ENCODE measurements around the gene FIGNL2.
"Not testable (repeated sequence)": the region's sequence is repeated elsewhere in the genome, so short reads cannot be mapped to it uniquely, and the experiment has no call there.

Gene FIGNL2, protein sequence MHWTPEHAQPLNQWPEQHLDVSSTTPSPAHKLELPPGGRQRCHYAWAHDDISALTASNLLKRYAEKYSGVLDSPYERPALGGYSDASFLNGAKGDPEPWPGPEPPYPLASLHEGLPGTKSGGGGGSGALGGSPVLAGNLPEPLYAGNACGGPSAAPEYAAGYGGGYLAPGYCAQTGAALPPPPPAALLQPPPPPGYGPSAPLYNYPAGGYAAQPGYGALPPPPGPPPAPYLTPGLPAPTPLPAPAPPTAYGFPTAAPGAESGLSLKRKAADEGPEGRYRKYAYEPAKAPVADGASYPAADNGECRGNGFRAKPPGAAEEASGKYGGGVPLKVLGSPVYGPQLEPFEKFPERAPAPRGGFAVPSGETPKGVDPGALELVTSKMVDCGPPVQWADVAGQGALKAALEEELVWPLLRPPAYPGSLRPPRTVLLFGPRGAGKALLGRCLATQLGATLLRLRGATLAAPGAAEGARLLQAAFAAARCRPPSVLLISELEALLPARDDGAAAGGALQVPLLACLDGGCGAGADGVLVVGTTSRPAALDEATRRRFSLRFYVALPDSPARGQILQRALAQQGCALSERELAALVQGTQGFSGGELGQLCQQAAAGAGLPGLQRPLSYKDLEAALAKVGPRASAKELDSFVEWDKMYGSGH

DNA sequence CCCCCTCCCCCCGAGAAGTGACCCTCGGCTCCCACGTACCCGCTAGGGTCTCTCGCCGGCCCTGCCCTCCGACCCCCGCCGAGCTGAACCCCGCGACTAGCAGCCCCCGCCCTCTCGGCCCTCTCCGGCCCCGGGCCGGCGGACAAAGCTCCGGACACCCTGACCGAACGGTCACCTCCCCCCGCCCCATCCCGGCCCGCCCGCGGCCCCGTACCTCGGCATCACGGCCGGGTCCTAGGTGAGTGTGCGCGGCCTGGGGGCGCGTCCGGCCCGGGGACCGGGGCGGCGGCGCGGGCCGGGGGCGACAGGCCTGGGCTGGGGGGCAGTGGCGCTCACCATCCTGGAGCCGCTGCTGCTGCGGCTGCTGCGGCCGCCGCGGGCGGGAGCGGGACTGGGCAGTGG is at the start of gene FIGNL2:
Gene FIGNL2, minus strand, starts transcription at position 393 of the 402 bp plus-strand sequence. CDS start 26,305 bp downstream, outside the sequence.
- no peak for DNase-seq

DNA sequence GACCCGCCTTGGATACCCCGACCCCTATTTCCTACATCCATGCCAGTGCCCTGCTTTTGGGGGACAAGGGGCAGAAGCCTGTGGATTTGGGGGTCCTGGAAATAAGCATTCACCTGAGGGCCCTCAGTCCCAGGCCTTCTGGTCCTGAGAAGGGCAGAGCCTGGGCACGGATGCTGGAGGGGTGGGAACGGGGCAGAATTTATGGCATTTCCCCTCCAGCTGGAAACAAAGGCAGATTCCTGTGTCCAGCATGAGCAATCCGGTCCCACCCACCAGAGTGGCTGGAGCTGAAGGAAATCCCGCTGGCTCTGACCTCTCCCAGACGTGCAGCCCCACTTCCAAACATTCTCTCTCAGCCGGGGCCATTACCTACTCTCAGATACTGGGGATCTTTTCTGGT is 48.7 kb upstream of the FIGNL2 start:
- DNase-seq: no peak

DNA sequence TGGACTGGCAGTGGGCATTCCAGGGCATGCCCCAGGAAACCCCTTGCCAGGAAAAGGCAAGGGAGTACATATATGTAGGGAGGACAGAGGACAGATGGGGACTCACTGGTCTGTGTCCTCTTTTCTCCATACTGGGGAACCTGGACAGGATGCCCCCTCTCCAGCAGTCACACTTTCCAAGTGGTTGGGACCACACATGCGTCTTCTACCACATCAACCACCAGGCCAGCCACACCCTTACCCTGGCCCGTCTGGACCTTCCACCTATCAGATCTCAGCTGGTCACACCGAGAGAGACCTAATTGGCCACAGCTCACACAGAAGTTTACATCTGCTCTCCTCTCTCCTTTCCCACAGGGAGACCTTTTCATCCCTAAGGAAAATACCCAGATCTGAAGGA is 47.7 kb upstream of the FIGNL2 start:
- DNase-seq: no peak

DNA sequence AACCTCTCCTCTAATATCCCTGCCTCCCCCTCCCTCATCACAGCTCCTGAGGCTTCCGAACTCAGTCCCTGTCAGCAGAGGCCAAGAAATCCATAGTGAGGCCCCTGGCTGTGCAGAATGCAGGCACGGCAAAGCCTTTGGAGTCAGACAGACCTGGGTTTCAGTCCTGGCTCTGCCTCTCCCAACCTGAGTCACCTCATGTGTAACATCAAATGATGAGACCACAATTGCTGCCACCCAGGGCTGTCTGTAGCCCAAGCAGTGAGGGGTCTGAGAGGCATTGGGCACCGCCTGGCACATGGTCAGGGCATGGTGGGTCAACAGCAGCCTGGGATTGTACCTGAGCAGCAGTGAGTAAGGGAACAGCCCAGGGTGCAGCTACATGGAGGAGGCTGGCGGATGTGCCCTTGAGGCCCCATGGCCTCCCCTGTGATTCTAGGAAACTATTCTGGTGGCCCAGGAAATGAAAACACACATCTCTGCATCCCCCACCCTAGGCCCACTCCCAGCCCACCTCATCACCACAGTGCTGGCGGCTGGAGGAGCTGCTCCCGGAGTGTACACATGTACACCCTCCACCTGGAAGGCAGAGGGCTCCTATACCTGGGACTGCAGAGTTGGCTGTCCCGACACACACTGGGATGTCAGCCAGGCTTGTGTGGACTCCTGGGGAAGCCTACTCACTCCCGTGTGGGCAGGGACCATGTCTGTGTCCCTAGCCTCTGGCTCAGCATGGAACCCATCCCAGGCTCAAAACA is 47.0 kb upstream of the FIGNL2 start:
- DNase-seq: no peak

DNA sequence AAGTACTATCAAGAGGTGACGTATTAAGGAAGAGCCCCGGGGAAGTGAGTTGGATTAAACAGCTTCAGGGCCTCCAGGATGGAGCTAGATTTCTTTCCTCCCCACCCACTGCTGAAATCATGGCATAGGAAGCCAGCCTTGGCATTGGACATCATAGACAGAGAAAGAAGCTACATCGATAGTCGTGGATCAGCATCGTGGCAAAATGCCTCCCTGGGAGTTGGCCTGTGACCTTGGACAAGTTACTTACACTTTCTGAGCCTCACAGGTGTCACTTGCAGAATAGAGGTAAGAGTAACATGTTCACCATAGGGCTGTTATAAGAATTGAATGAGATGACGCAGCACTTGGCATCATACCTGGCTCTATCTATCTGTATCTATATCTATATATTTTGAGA is 45.3 kb upstream of the FIGNL2 start:
- no peak for DNase-seq

DNA sequence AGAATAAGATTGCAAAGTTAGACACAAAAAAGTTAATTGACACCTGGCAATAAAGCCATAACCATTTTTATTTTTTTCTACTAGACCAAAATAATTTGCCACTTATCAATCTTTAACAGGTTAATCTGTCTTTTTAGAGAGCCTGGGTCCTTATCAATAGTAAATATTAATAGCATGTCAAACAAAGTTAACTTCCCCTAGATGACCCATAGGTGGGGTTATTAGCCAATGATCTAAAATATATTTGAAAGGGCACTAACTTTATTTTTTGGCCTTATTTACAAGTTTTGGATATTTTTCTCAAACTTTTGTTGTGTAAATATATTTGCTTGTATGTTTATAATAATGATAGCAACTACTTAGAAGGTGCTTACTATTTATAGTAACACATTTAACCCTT is 43.3 kb upstream of the FIGNL2 start:
- DNase-seq: no peak

DNA sequence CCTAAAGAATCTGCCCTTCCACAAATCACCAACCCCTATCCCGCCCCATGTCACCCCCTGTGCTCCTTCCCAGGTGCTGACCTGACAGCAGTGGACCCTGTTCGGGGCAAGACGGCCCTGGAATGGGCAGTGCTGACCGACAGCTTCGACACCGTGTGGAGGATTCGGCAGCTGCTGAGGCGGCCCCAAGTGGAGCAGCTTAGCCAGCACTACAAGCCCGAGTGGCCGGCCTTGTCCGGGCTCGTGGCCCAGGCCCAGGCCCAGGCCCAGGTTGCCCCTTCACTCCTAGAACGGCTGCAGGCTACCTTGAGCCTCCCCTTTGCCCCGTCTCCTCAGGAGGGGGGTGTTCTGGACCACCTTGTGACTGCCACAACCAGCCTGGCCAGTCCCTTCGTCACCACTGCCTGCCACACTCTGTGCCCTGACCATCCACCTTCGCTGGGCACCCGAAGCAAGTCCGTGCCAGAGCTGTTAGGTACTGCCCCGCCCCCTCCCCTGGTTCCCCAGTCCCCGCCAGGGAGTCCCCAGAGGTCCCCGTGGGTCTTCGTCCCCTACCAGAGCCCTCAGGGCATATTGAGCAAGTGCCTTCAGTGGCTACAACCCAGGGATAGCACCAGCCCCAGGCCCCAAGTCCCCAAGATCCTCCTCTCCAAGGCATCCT is 42.1 kb upstream of the FIGNL2 start:
- DNase-seq: no peak

DNA sequence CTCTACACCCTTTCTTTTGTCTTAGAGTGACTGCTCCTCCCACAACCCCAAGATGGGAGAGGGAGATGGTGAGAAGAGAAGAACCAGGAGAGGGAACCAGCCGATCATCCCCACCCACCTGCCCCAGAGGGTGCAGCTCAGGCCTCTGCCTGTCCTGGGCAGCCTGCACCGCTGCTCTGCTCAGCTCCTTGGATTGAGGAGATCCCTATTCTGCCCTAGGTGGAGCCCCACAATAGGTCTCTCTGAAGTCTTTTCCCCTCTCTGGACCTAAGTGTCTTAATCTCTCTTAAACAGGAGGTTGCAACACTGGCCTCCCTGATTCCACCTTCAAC is 41.6 kb upstream of the FIGNL2 start:
- no peak for DNase-seq

DNA sequence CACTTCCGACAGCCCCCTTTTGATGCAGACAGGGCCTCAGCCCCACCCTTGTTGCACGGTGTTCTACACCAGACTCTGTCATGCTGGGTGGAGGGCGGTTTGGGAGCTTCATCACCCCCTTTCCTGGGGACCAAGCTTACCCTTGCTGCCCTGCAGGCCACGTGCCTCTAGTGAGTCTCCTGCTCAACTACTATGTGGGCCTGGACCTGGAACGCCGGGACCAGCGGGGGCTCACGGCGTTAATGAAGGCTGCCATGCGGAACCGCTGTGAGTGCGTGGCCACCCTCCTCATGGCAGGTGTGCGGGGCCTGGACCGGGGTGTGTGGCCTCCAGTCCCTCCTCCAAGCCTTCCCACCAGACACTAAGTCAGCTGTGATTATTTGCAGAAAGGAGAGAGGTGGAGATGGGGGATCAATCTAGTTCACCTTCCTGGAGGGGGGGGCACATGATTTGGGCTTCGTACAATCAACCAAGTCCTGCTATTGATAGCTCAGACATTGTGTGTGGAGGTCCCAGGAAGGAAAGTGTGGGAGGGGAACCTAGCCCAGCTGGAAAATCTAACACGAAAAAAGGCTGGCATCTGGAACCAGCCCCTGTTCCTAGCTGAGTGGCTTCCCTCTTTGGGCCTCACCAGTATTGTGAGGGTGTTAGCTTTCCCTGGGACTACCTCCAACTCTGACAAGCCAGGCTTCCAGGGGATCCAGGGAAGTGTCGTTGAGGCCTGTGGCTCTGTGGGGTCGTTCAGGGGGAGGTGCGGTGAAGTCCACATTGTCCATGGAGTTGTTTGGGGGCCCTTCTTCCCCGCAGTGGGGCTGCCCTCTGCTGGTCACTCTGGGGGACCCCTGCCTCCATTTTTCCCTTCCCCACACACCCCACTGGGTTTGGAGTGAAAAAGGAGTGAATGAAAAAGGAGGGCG is 41.0 kb upstream of the FIGNL2 start:
- DNase-seq: no peak

DNA sequence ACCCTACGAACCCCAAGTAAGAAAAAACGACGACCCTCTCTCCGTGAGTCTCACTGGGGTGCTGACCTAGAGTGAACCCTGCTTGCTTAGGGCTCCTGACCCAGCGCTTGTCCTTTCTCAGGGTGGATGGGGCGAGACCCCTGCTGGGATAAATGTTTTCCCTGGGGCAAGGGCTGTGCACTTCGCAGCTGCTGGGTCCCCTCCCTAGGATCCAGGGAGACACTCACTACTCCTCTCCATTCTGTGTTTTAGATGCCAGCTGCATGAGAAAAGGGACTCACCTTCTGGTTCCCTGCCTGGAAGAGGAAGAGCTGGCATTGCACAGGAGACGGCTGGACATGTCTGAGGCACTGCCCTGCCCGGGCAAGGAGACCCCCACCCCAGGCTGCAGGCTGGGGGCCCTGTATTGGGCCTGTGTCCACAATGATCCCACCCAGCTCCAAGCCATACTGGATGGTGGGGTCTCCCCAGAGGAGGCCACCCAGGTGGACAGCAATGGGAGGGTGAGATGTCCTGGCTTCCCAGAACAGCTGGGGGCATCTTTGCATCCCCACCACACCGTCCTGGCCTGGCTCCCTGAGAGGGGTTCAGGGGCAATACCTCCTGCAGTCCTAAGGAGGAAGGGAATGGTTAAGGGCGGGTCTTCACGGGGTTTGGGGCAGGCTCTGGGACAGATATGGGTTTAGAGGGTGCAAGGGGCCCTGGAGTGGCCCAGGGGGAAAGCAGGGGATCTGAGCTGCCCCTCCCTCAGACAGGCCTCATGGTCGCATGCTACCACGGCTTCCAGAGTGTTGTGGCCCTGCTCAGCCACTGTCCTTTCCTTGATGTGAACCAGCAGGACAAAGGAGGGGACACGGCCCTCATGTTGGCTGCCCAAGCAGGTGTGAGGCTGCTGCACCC is 40.0 kb upstream of the FIGNL2 start:
- no peak for DNase-seq

DNA sequence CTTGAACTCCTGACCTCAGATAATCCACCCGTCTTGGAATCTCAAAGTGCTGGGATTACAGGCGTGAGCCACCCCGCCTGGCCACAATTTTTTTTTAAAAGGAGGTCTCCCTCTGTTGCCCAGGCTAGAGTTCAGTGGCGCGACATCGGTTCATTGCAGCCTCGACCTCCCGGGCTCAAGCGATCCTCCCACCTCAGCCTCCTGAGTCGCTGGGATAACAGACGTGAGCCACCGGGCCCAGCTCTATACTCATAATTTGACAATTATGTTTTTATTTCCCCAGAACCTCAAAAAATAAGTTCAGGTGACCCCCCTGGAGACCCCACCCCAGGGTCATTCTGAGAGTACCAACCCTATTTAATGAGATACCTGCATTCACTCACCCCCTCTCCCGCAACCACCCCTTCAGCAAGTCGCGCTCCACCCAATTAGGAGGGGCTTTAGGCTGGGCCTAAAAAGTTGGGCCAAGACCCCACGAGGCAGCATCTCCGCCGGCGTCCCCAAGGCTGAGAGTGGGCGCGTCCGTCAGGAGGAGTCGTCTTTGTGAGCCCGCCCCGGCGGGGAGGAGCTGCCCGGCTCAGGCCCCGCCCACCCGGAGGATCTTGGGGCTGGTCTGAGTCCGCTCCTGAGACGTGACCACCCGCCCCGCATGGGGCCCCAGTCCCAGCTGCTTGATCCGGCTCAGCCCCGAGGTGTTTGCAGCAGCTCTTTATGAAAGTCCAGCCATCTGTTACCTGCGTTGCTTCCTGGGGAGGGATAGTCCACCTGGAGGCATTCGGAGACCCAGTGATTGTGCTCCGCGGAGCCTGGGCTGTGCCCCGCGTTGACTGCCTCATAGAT is 39.2 kb upstream of the FIGNL2 start, which contains the start of gene ANKRD33:
Gene ANKRD33, plus strand, starts transcription at position 628 of the 840 bp plus-strand sequence. Its CDS starts 84 bp downstream, at position 712.
- DNase-seq: peak; percentile 73

DNA sequence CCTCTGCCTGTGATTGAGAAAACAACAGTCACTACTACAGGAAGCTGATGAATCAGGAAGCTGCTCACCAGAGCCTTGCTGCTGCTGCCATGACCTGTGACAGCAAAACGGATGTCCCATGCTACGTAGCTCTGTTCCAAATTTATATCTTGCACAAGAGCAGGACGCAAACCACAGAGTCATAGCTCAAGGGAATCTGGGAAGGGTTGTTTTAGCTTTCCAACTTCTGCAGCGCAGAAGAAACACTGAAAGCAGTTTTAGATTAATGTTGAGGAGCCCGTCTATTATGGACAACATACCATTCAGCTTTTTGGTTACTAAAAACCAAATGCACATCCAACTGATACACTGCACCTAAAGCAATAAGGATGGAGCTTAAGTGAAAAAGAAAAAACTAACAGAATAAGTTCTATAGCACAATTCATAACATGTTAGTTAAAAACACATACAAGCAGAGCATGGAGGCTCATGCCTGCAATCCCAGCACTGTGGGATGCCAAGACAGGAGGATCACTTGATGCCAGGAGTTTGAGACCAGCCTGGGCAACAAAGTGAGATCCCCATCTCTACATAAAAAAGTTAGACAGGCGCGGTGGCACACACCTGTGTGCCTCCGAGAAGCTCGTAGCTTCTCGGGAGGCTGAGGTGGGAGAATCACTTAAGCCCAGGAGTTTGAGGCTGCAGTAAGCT is 37.6 kb upstream of the FIGNL2 start:
- DNase-seq: no peak

DNA sequence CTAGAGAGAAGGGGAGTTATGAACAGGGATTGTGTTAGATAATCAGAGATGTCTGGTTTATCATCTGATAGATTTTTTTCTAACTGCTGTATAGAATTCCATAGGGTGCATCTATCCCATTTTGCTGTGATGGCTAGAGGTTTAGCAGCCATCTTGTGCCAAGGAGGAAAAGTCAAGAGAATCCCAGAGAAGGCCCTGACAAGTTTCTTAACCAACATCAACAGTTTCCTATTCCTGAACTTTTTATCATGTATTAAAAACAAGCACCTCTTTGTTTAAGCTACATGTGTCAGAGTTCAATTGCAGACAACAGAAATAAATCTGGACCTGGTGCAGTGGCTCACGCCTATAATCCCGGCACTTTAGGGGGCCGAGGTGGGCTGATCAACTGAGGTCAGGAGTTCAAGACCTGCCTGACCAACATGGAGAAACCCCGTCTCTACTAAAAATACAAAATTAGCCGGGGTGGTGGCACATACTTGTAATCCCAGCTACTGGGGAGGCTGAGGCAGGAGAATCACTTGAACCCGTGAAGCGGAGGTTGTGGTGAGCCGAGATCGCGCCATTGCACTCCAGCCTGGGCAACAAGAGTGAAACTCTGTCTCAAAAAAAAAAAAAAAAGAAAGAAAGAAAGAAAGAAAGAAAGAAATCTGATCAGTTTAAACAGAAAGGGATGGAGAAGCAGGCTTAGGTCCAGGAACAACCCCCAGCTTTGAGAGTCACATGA is 36.9 kb upstream of the FIGNL2 start:
- DNase-seq: not testable (repeated sequence)

DNA sequence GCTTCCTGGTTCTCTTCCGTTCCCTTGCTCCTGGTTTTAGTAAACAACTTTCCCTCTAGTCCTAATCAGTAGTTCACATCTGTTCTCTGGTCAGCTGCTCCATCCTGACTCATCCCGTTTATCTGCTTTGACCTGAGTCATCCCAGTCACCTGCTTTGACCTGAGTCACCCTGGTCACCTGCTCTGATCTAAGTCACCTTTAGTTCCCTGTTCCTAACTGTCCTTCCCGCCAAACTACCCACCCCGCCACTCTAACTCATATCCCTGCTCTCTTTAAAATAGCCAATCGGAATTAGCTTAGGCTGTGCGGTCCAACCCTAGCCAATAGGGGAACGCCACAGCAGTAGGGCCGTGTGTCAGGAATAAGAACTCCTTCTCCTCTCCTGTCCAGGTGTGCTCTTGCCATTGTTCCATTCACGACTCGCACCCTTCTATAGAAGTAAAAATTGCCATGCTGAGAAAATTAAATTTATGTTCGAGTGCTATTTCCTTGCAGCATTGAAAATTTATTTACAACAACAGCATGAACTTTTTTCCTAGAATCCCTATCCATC is 36.2 kb upstream of the FIGNL2 start:
- no peak for DNase-seq

DNA sequence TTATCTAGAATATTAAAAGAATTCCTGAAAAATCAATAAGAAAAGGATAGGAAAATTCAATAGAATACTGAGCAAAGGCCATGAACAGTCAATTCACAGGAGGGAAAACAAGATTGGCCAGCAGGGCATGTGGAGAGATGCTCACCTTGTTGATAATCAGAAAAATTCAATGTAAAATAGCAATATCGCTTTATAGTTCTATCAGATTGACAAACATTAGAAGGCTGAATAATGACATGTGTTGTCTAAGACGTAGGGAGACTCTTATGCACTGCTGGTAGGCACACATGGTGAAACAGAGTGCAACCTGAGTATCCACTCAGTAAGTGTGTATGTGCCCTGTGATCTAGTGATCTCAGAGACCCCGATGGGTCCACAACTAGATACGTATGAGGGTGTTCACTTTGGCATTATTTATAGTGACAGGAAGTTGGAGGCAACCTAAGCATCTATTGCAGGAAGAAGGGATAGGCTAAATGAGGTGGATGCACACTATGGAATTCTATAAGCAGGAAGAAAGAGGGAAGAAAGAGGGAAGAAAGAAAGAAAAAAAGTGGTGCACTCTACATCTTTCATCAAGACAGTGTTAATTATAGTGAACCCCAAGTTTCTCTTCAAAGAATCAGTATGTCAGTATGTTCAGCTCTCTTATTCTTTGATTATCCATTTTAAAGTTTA is 35.6 kb upstream of the FIGNL2 start:
- DNase-seq: no peak

DNA sequence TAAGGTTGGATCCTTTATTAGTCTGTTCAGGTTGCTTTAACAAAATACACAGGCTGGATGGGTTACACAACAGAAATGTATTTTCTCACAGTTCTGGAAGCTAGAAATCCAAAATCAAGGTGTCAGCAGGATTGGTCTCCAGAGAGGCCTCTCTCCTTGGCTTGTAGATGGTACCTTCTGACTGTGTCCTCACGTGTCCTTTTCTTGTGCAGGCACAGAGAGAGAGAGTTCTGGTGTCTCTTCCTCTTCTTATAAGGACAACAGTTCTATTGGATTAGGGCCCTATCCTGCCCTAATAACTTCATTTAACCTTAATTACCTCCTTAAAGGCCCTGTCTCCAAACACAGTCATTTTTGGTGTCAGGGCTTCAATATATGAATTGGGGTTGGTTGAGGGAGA is 34.8 kb upstream of the FIGNL2 start:
- DNase-seq: no peak

DNA sequence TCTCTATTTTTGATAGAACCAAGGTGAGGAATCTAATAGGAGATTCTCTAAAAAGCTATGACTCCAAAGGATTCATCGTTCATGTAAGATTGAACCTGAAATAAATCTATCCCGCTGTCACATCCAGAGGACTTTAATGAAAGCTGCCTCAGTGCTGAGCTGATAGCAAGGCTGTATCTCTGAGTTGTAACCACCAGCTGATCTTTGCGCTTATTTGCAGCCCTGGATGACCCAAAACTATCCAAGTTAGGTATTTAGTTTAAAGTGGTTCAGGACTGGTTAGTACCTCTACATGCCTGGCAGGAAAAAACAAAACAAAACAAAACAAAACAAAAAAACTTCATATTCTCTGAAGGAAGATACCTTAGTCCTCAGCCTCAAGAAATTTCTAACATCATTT is 30.6 kb upstream of the FIGNL2 start:
- DNase-seq: no peak

DNA sequence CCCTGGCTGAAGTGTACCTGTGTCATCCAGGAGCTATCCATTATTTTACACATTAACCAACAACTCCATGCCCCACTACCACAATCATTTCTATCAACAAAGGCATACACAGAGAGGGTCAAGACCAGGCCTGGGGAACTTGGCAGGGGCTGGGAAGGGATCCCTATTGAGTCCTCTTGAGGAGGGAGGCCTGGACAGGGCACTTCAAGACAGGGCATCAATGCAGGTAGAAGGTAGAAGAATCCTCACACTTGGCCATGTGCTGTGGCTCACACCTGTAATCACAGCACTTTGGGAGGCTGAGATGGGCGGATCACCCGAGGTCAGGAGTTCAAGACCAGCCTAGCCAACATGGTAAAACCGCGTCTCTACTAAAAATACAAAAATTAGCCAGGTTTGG is 26.0 kb upstream of the FIGNL2 start:
- DNase-seq: no peak

Measured in NCI-H524 treated with DMSO at 0.1 percent for 48 hours (cell line).